HepG2 (cell line): ENCODE results near the gene C16orf87. TPM values are rescaled to one million over a fixed set of nuclear protein-coding genes. Genes with fewer than 3 reads are reported as not detected.

Source experiments
- ATAC-seq: fragments of 200-7000 bp; cut with Tn5 transposase; 3 replicates; pipeline ENCODE4 v1.9.1; 2020; ENCODE audit warnings: mild to moderate bottlenecking, moderate library complexity
- BruUV-seq: library from RNA; stranded (reverse); fragments of 400-500 nt; replicated peaks from 2 replicates; lab custom pipeline; 2021; lab: Mats Ljungman, UMichigan
- CTCF ChIA-PET: fragments of 300-600 bp; formaldehyde crosslinking; extraction: SDS; loops from one replicate; lab custom pipeline; 2021; ENCODE audit warnings: low total read pairs, inconsistent platforms, low intra/inter-chr PET ratio; lab: Yijun Ruan, JAX
- POLR2A ChIA-PET: fragments of 350-600 bp; sonication (Branson Sonifier 250); formaldehyde crosslinking; loops from one replicate; lab custom pipeline; 2020; ENCODE audit warnings: antibody characterized with exemption, inconsistent platforms; lab: Yijun Ruan, JAX
- DNase-seq: peaks from one replicate; pipeline ENCODE4 v3.0.0-alpha.2; 2015; ENCODE audit warnings: low spot score
- FAIRE-seq: peaks from 3 replicates; lab custom pipeline; 2011; peaks lifted over from hg19 to GRCh38; lab: Jason Lieb, UNC
- H2AFZ ChIP-seq: one replicate; pipeline ENCODE4 v1.6.1; 2011; ENCODE audit warnings: low read length, inconsistent platforms
- H3K27ac ChIP-seq: fragments of 300-600 bp; 3 replicates; pipeline ENCODE4 v1.8.0; 2011; ENCODE audit warnings: mixed run types, mild to moderate bottlenecking, mixed read lengths, low read length, inconsistent platforms; ENCODE audit not compliant: insufficient read depth; ENCODE audit errors: extremely low read length
- H3K27me3 ChIP-seq, 2 experiments: fragments of 200-600 bp in 1 of 2; 2 replicates in 1 of 2; 3 replicates in 1 of 2; pipeline versions ENCODE4 v1.6.0 to v1.8.0; 2011; ENCODE audit warnings: low read length in 2 of 2, mild to moderate bottlenecking in 2 of 2, moderate library complexity in 2 of 2, inconsistent platforms in 1 of 2; ENCODE audit not compliant: insufficient read depth in 2 of 2, control insufficient read depth in 1 of 2
- H3K36me3 ChIP-seq, 2 experiments: fragments of 200-600 bp in 1 of 2; replicated peaks in 1 of 2; 2 replicates in 1 of 2; 3 replicates in 1 of 2; pipeline versions ENCODE4 v1.5.1 to v1.8.0; 2011; ENCODE audit warnings: low read length in 2 of 2, inconsistent platforms in 1 of 2; ENCODE audit not compliant: insufficient read depth in 2 of 2, control insufficient read depth in 1 of 2
- H3K4me1 ChIP-seq: 2 replicates; pipeline ENCODE4 v1.5.1; 2012; ENCODE audit warnings: low read length, inconsistent platforms; ENCODE audit not compliant: insufficient read depth
- H3K4me2 ChIP-seq: 2 replicates; pipeline ENCODE4 v1.6.0; 2011; ENCODE audit warnings: low read depth, low read length, inconsistent platforms
- H3K4me3 ChIP-seq, 3 experiments: fragments of 200-600 bp in 1 of 3; sonication (generic), shearing (Covaris generic) in 1 of 3; replicated peaks in 1 of 3; 2 replicates each; pipeline ENCODE4 v1.5.1; 2011 to 2016; ENCODE audit warnings: low read length in 3 of 3, inconsistent platforms in 2 of 3, low read depth in 2 of 3, mild to moderate bottlenecking in 2 of 3, control low read depth in 1 of 3, mixed read lengths in 1 of 3; ENCODE audit not compliant: insufficient read depth in 1 of 3
- H3K79me2 ChIP-seq: one replicate; pipeline ENCODE4 v1.6.1; 2011; ENCODE audit warnings: low read length, inconsistent platforms; ENCODE audit not compliant: insufficient read depth
- H3K9ac ChIP-seq: 2 replicates; pipeline ENCODE4 v1.6.0; 2011; ENCODE audit warnings: mild to moderate bottlenecking, low read depth, low read length, inconsistent platforms; ENCODE audit not compliant: insufficient read depth
- H3K9me3 ChIP-seq: 2 replicates; pipeline ENCODE4 v1.5.1; 2012; ENCODE audit warnings: mild to moderate bottlenecking, low read length
- H4K20me1 ChIP-seq: 2 replicates; pipeline ENCODE4 v1.6.0; 2011; ENCODE audit warnings: inconsistent platforms, mild to moderate bottlenecking, low read length, moderate library complexity; ENCODE audit not compliant: insufficient read depth
- MTA1 ChIP-seq: sonication (generic); formaldehyde crosslinking; IDR thresholded peaks from 2 replicates; pipeline ENCODE4 v1.4.0; 2020; ENCODE audit warnings: missing genetic modification reagents, mild to moderate bottlenecking, borderline replicate concordance
- ZFP37 ChIP-seq: sonication (generic); formaldehyde crosslinking; IDR thresholded peaks from 2 replicates; pipeline ENCODE4 v1.4.0; 2020; ENCODE audit warnings: missing genetic modification reagents, borderline replicate concordance
- ZNF281 ChIP-seq: sonication (generic); formaldehyde crosslinking; IDR thresholded peaks from 2 replicates; pipeline ENCODE4 v1.4.0; 2020; ENCODE audit warnings: missing genetic modification reagents, borderline replicate concordance
- ZNF317 ChIP-seq: sonication (generic); formaldehyde crosslinking; IDR thresholded peaks from 2 replicates; pipeline ENCODE4 v1.5.0; 2020; ENCODE audit warnings: mild to moderate bottlenecking, missing genetic modification reagents
- ZNF329 ChIP-seq: sonication (generic); formaldehyde crosslinking; IDR thresholded peaks from 2 replicates; pipeline ENCODE4 v1.9.0; 2021; ENCODE audit warnings: low read depth, mild to moderate bottlenecking, missing genetic modification reagents
- WGBS: methylation state at CpG from one replicate; pipeline ENCODE4 v1.1.6; 2017; ENCODE audit warnings: low lambda C conversion rate; 5-methylcytosine and 5-hydroxymethylcytosine counted together
- in situ Hi-C: cut with HindIII; loops from 2 replicates; pipeline ENCODE4 v1.10.0; 2017; ENCODE audit warnings: low pct_unique_long_range_greater_than_20kb; ENCODE audit not compliant: extremely low pct_ligation_motif_present
- intact Hi-C: fragments of 100-400 bp; cut with micrococcal nuclease; formaldehyde crosslinking; loops from one replicate; pipeline ENCODE4 v1.10.0; 2022; ENCODE audit not compliant: unreplicated experiment
- polyA plus RNA-seq, 8 experiments: library from polyadenylated mRNA; depleted of rRNA in 3 of 8; stranded (reverse) in 7 of 8; unstranded in 1 of 8; fragments of >200 nt; fragmentation: Illumina TruSeq in 4 of 8; extraction: Trizol in 4 of 8; gene quantifications; 2 replicates each; pipeline versions ENCODE4 v1.2.1 to v1.2.3, GENCODE V29; 2011 to 2016; ENCODE audit warnings: low read depth in 4 of 8, missing spikeins in 1 of 8, mixed read lengths in 1 of 8; ENCODE audit not compliant: insufficient read depth in 1 of 8
- total RNA-seq, 5 experiments: library from RNA; depleted of rRNA; stranded (reverse); fragments of >200 nt; fragmentation: Illumina TruSeq; extraction: Trizol; gene quantifications; 2 replicates each; pipeline ENCODE4 v1.2.3, GENCODE V29; 2016; ENCODE audit warnings: low read depth in 1 of 5

Gene C16orf87
- total and polyA plus RNA-seq, 2 of the 13 experiments (the other 11 are each of a cell fraction or from before 2014, with no cell fraction given) = 8.6 to 19.5 TPM

- Histone ChIP-seq H3K79me2 (no peaks in the 10 kb centered on the region), H3K4me1 (peaks cover 47% of the 10 kb centered on the region), H3K4me2 (no peak overlapping the region), H3K36me3 (no peaks in the 10 kb centered on the region), H2AFZ (no peak overlapping the region), H3K27me3 (no peaks in the 10 kb centered on the region), H3K4me3 (no peak overlapping the region), H4K20me1 (no peaks in the 10 kb centered on the region), H3K9ac (no peak overlapping the region), H3K27ac (no peak overlapping the region), H3K9me3 (no peaks in the 10 kb centered on the region)
- BruUV-seq = no TSS peak
- FAIRE-seq (no peak), DNase-seq (no peak), ATAC-seq (no peak)
- in situ Hi-C loops = no loop called here
- WGBS = 42% methylated on average over 5 of the region's 5 CpGs
- ChIA-PET POLR2A (no interaction called here), CTCF (no interaction called here)
- TF ChIP-seq ZNF329 (CRISPR knock-in tag) (peak; percentile 92), ZFP37 (no peak), MTA1 (CRISPR knock-in tag) (no peak)
- intact Hi-C loops = no loop called here
These were observed 18.1 kb upstream of the C16orf87 start for GRCh38 chr16:46848768-46849764.

DNA sequence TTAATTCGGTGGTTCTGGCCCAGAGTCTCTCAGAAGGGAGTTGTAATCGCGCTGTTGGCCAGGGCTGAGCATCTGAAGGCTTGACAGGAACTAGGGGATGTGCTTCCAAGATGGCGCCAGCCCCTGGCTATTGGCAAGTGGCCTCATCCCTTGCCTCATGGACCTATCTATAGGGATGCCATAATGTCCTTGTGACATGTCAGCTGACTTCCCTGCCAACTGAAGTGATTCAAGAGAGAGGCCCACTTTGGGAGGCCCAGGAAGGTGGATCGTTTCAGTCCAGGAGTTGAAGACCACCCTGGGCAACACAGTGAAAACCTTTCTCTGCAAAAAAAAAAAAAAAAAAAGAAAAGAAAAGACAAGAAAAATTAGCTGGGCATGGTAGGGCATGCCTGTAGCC, 15.0 kb upstream of the C16orf87 start:
- intact Hi-C loops = no loop called here
- CTCF ChIA-PET = no interaction called here
- WGBS = 85% methylated on average over 5 of the region's 5 CpGs

More for the DNA sequence above, 15.0 kb upstream of the C16orf87 start:
- no peak for FAIRE-seq
- no TSS peak for BruUV-seq
- Histone ChIP-seq H3K79me2 (no peaks in the 10 kb centered on the region), H3K9me3 (no peaks in the 10 kb centered on the region), H3K36me3 (no peaks in the 10 kb centered on the region), H3K4me1 (peaks cover 29% of the 10 kb centered on the region), H3K9ac (no peak overlapping the region), H2AFZ (no peak overlapping the region), H3K27ac (no peak overlapping the region), H3K4me2 (no peak overlapping the region), H3K27me3 (no peaks in the 10 kb centered on the region), H3K4me3 (no peak overlapping the region), H4K20me1 (no peaks in the 10 kb centered on the region)
- DNase-seq = no peak
- POLR2A ChIA-PET = interaction anchor here (0.7 kb wide), 1 partner anchor 265 kb away, joined by 3 read pairs; no protein-coding TSS in a partner anchor
- ATAC-seq = no peak
- in situ Hi-C loops = no loop called here
- TF ChIP-seq ZNF317 (CRISPR knock-in tag) (peak; percentile 92), ZNF281 (CRISPR knock-in tag) (no peak)
